HFFc6 (cell line): Measurements from ENCODE around the gene LMTK3. TPM values are rescaled to one million over a fixed set of nuclear protein-coding genes. Genes with fewer than 3 reads are reported as not detected.

Source experiments
- DNase-seq: peaks from one replicate; pipeline ENCODE4 v3.0.0-alpha.2; 2018
- H3K27ac Mint-ChIP-seq: 2 replicates; pipeline ENCODE4 v1.8.0; 2020; ENCODE audit warnings: mild to moderate bottlenecking, mixed read lengths
- H3K27me3 Mint-ChIP-seq: 2 replicates; pipeline ENCODE4 v1.8.0; 2021; ENCODE audit warnings: mild to moderate bottlenecking, moderate library complexity, mixed read lengths; ENCODE audit not compliant: insufficient read depth
- H3K36me3 Mint-ChIP-seq: 2 replicates; pipeline ENCODE4 v1.8.0; 2021; ENCODE audit warnings: low read depth, mixed read lengths
- H3K4me1 Mint-ChIP-seq: 2 replicates; pipeline ENCODE4 v1.8.0; 2020; ENCODE audit warnings: low read depth, mixed read lengths
- H3K4me3 Mint-ChIP-seq: 2 replicates; pipeline ENCODE4 v1.8.0; 2020; ENCODE audit warnings: mild to moderate bottlenecking, moderate library complexity, mixed read lengths
- H3K9me3 Mint-ChIP-seq: 2 replicates; pipeline ENCODE4 v1.8.0; 2020; ENCODE audit warnings: mild to moderate bottlenecking, mixed read lengths
- total RNA-seq, 6 experiments: library from RNA; stranded (reverse); fragmentation: NEBNext Ultra II Directional; extraction: Animal tissue kit (Norgen Biotek cat#: 25700); gene quantifications; 2 replicates in 1 of 6; 3 replicates in 5 of 6; pipeline ENCODE4 v1.2.3, GENCODE V29; 2021
- TF ChIP-seq, protein P1 (sequence below): fragments of 200-600 bp; sonication (generic); IDR thresholded peaks from 2 replicates; pipeline ENCODE4 v1.5.0; 2021; ENCODE audit warnings: antibody characterized with exemption, mild to moderate bottlenecking

Gene LMTK3
- total RNA-seq, 6 experiments from 2014 or later: 0.21 to 0.88 (median 0.60) TPM

DNA sequence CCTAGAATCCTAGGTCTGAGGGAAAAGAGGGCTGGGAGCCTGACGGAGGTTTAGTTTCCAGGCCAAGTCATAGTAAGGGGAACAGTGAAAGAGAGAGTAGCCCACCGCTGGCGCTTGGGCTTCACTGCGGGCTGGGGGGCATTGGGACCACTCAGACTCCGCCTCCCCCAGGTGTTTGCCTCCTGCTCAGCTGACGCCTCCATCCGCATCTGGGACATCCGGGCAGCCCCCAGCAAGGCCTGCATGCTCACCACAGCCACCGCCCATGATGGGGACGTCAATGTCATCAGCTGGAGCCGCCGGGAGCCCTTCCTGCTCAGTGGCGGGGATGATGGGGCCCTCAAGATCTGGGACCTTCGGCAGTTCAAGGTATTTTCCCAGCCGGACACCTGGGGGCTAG is 60.8 kb downstream of the LMTK3 start:
- DNase-seq: no peak
- no peaks in the 10 kb centered on the region; the same call in none of the 2 replicates for H3K27me3 Mint-ChIP-seq
- TF ChIP-seq, protein P1, sequence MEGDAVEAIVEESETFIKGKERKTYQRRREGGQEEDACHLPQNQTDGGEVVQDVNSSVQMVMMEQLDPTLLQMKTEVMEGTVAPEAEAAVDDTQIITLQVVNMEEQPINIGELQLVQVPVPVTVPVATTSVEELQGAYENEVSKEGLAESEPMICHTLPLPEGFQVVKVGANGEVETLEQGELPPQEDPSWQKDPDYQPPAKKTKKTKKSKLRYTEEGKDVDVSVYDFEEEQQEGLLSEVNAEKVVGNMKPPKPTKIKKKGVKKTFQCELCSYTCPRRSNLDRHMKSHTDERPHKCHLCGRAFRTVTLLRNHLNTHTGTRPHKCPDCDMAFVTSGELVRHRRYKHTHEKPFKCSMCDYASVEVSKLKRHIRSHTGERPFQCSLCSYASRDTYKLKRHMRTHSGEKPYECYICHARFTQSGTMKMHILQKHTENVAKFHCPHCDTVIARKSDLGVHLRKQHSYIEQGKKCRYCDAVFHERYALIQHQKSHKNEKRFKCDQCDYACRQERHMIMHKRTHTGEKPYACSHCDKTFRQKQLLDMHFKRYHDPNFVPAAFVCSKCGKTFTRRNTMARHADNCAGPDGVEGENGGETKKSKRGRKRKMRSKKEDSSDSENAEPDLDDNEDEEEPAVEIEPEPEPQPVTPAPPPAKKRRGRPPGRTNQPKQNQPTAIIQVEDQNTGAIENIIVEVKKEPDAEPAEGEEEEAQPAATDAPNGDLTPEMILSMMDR: no peak
- H3K4me1 Mint-ChIP-seq: peaks cover 6% of the 10 kb centered on the region; the same call in 1 of the 2 replicates
- no peak overlapping the region for H3K4me3 Mint-ChIP-seq
- no peaks in the 10 kb centered on the region for H3K9me3 Mint-ChIP-seq
- peaks cover 16% of the 10 kb centered on the region for H3K36me3 Mint-ChIP-seq
- no peak overlapping the region for H3K27ac Mint-ChIP-seq

DNA sequence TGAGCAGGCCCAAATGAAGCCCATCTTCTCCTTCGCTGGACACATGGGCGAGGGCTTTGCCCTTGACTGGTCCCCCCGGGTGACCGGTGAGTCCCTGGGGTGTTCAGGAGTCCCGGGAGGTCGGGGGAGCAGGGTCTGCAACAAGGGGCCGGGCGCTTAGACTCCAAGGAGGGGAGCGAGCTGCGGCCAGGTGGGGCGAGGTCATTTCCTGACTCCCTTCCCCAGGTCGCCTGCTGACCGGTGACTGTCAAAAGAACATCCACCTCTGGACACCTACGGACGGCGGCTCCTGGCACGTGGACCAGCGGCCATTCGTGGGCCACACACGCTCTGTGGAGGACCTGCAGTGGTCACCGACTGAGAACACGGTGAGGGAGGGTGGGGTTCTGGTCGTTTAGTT is 61.2 kb downstream of the LMTK3 start:
- TF ChIP-seq, protein P1: no peak
- no peak for DNase-seq
- Mint-ChIP-seq H3K27ac (no peak overlapping the region), H3K4me1 (peaks cover 6% of the 10 kb centered on the region; the same call in 1 of the 2 replicates), H3K27me3 (no peaks in the 10 kb centered on the region; the same call in none of the 2 replicates), H3K4me3 (no peak overlapping the region), H3K9me3 (no peaks in the 10 kb centered on the region), H3K36me3 (peaks cover 16% of the 10 kb centered on the region)

DNA sequence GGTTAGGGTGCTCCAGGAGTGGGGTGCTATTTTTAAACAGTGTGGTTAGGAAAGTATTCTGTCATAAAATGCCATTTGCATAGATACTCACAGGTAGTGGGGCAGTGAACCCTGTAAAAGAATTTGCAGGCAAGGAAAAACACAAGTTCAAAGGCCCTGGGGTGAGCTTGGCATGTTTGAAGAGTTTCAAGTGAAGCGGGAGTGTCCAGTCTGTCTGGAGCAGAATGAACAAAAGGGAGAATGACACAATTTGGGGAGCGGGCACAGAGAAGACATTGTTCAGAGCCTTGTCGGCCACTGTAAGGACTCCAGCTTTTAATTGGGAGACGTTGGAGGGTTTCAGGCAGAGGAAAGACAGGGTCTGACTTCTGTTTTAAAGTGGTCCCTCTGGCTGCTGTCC is 63.1 kb downstream of the LMTK3 start:
- peaks cover 16% of the 10 kb centered on the region for H3K36me3 Mint-ChIP-seq
- H3K9me3 Mint-ChIP-seq: no peaks in the 10 kb centered on the region
- no peak for DNase-seq
- TF ChIP-seq, protein P1: no peak
- no peak overlapping the region for H3K4me3 Mint-ChIP-seq
- no peaks in the 10 kb centered on the region; the same call in none of the 2 replicates for H3K27me3 Mint-ChIP-seq
- peaks cover 16% of the 10 kb centered on the region for H3K4me1 Mint-ChIP-seq
- no peak overlapping the region for H3K27ac Mint-ChIP-seq

DNA sequence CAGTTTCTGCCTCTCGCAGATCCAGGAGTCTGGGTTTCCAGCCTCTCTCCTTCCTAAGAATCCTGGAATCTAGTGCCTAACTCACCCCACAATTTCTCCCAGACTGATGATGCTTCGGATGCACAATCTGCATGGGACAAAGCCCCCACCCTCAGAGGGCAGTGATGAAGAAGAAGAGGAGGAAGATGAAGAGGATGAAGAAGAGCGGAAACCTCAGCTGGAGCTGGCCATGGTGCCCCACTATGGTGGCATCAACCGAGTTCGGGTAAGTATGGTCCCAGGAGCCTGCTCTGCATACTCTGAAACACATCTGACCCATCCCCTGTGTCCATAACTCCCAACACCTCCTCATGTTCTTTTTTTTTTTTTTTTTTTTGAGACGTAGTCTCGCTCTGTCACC is 65.1 kb downstream of the LMTK3 start:
- peak overlapping the region; percentile 98 for H3K27ac Mint-ChIP-seq
- no peaks in the 10 kb centered on the region; the same call in none of the 2 replicates for H3K27me3 Mint-ChIP-seq
- H3K4me3 Mint-ChIP-seq: peak overlapping the region; percentile 88
- TF ChIP-seq, protein P1: no peak
- peaks cover 13% of the 10 kb centered on the region for H3K36me3 Mint-ChIP-seq
- no peak for DNase-seq
- no peaks in the 10 kb centered on the region for H3K9me3 Mint-ChIP-seq
- peaks cover 16% of the 10 kb centered on the region for H3K4me1 Mint-ChIP-seq

DNA sequence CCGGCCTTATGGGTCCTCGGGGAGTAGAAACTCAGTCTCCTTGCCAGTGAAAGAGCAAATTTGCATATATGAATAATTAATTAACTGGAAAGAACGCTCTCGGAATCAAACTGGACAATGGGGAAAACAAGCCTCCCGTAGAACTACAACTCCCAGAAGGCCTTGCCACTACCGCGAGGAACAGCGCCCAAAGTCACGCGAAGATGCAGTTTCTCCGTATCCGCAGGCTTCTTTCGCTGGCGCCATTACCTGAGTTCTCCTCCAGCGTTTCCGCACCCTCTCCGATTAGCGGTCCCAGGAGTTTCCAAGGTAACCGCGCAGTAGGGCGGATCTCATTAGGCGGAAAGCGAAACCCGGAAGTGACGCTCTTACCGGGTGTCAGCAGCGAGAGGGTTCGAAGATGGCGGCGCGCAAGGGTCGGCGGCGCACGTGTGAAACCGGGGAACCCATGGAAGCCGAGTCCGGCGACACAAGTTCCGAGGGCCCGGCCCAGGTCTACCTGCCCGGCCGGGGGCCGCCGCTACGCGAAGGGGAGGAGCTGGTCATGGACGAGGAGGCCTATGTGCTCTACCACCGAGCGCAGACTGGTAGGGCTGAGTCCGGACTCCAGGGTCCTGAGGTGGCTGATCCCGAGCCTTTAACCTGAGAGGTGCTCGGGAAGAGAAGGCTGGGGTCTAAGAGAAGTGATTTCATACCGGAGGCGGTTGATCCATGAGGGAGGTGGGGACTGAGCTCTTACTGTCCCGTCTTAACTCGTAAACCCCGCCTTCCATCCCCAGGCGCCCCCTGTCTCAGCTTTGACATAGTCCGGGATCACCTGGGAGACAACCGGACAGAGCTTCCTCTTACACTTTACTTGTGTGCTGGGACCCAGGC is 65.8 kb downstream of the LMTK3 start, which contains the start of gene GRWD1:
TSS of gene GRWD1 (plus strand) at position 378 of the 876 bp plus-strand sequence. CDS start at position 401, 23 bp downstream.
- Mint-ChIP-seq H3K27ac (peak within 1 kb of the TSS; percentile 98), H3K27me3 (no peaks in the 10 kb centered on the region; the same call in none of the 2 replicates), H3K4me3 (peak within 1 kb of the TSS; percentile 88), H3K9me3 (no peaks in the 10 kb centered on the region), H3K4me1 (peaks cover 16% of the 10 kb centered on the region), H3K36me3 (peaks cover 13% of the 10 kb centered on the region)
- TF ChIP-seq, protein P1: peak; percentile 46; the same call in 1 of the 2 replicates
- DNase-seq: peak; percentile 96
